ENCODE measurements around the gene CITED1.

DNA sequence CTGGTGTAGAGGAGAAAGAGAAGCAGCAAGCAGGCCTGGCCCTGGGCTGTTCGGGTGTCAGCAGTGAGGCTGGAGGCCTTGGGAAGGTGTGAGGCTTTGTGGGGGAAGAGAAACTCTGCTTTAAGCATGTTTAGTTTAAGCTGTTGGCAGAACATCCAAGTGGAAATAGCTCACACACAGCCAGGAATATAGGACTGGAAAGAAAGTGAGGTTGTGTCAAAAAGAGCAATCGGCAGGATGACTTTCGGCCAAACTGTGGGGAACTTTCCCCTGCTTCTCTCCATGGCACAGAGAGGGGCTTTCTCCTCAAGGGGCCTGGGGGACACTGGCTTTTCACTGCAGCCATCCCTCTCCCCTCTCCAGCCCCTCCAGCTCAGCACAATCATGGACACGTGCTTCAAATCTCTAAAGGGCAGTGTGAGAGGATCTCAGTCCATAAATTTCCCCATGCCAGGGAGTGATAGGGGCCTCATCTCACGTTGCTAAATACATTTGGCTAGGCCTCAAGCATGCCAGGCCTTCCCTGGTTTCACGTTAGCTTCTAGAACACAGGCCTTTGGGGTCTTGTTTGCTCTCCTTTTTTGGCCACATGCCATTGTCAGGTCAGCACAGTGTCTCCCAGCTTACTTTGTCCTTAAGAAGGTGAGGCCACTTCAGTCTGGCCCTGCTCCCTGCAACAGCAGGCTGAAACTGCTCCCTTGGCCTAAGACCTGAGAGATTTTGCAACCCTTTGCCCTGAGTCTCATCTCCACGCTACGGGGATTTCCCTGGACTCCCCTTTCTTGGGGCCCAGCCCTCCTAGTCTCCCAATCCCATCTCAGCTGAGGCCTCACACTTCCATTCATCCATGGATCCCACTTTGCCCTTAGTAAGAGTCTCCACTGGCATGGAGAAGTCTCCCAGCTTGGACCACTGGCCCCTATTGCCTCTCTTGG, 8.3 kb upstream of the CITED1 start:
- TF ChIP-seq EZH2 (IDR thresholded peaks at IDR 0.05) (no peak), EZH2phosphoT487 (IDR thresholded peaks at IDR 0.05) (no peak)
- TF ChIP-seq, protein P1, sequence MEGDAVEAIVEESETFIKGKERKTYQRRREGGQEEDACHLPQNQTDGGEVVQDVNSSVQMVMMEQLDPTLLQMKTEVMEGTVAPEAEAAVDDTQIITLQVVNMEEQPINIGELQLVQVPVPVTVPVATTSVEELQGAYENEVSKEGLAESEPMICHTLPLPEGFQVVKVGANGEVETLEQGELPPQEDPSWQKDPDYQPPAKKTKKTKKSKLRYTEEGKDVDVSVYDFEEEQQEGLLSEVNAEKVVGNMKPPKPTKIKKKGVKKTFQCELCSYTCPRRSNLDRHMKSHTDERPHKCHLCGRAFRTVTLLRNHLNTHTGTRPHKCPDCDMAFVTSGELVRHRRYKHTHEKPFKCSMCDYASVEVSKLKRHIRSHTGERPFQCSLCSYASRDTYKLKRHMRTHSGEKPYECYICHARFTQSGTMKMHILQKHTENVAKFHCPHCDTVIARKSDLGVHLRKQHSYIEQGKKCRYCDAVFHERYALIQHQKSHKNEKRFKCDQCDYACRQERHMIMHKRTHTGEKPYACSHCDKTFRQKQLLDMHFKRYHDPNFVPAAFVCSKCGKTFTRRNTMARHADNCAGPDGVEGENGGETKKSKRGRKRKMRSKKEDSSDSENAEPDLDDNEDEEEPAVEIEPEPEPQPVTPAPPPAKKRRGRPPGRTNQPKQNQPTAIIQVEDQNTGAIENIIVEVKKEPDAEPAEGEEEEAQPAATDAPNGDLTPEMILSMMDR (IDR thresholded peaks at IDR 0.05), result no peak
